Measurements from ENCODE around the gene ABHD18.
"Not testable (repeated sequence)": the region's sequence is repeated elsewhere in the genome, so short reads cannot be mapped to it uniquely, and the experiment has no call there.

ABHD18 gene
- 25.8 to 33.7 (median 28.9) reads per million in 3 donors for total RNA-seq

GRCh38 chr4:127965062-127965802 lies at the start of gene ABHD18, which contains the start of gene MFSD8:
TSS of gene ABHD18 (plus strand) at chr4:127965406. CDS start at chr4:127982956, 17,550 bp downstream.
TSS of gene MFSD8 (minus strand) at chr4:127965173. CDS start at chr4:127965133, 40 bp downstream.
- Histone ChIP-seq H3K27ac (ENCODE audit: insufficient read depth, low read length, poor library complexity, severe bottlenecking) (peak within 1 kb of the TSS; percentile 87), H3K4me1 (ENCODE audit: control insufficient read depth, insufficient read depth, low read length, poor library complexity, severe bottlenecking) (peaks cover 5% of the 10 kb centered on the region), H3K9me3 (ENCODE audit: control insufficient read depth, low read length) (no peaks in the 10 kb centered on the region), H3K27me3 (replicated peaks; ENCODE audit: control insufficient read depth, insufficient read depth, low read length, poor library complexity, severe bottlenecking) (no peaks in the 10 kb centered on the region), H3K4me3 (ENCODE audit: insufficient read depth, low read depth, low read length, poor library complexity, severe bottlenecking) (peak within 1 kb of the TSS; percentile 86), H3K36me3 (ENCODE audit: control insufficient read depth, insufficient read depth, low read length) (no peaks in the 10 kb centered on the region)
- DNase-seq: peak; percentile 99

- DNase-seq: no peak
- H3K4me1 ChIP-seq (ENCODE audit: control insufficient read depth, insufficient read depth, low read length, poor library complexity, severe bottlenecking): no peaks in the 10 kb centered on the region
- H3K27me3 ChIP-seq (replicated peaks; ENCODE audit: control insufficient read depth, insufficient read depth, low read length, poor library complexity, severe bottlenecking): no peaks in the 10 kb centered on the region
- H3K4me3 ChIP-seq (ENCODE audit: insufficient read depth, low read depth, low read length, poor library complexity, severe bottlenecking): no peak overlapping the region
- peaks cover 20% of the 10 kb centered on the region for H3K36me3 ChIP-seq (ENCODE audit: control insufficient read depth, insufficient read depth, low read length)
- no peaks in the 10 kb centered on the region for H3K9me3 ChIP-seq (ENCODE audit: control insufficient read depth, low read length)
- no peak overlapping the region for H3K27ac ChIP-seq (ENCODE audit: insufficient read depth, low read length, poor library complexity, severe bottlenecking)
Measured at GRCh38 chr4:127916512-127916911, 48.7 kb upstream of the ABHD18 start.

GRCh38 chr4:127917151-127917550 lies 48.1 kb upstream of the ABHD18 start:
- H3K27me3 ChIP-seq (replicated peaks; ENCODE audit: control insufficient read depth, insufficient read depth, low read length, poor library complexity, severe bottlenecking): no peaks in the 10 kb centered on the region
- no peak for DNase-seq
- H3K27ac ChIP-seq (ENCODE audit: insufficient read depth, low read length, poor library complexity, severe bottlenecking): no peak overlapping the region
- H3K36me3 ChIP-seq (ENCODE audit: control insufficient read depth, insufficient read depth, low read length): peaks cover 24% of the 10 kb centered on the region
- H3K4me1 ChIP-seq (ENCODE audit: control insufficient read depth, insufficient read depth, low read length, poor library complexity, severe bottlenecking): no peaks in the 10 kb centered on the region
- no peaks in the 10 kb centered on the region for H3K9me3 ChIP-seq (ENCODE audit: control insufficient read depth, low read length)
- H3K4me3 ChIP-seq (ENCODE audit: insufficient read depth, low read depth, low read length, poor library complexity, severe bottlenecking): no peak overlapping the region

GRCh38 chr4:127920521-127920920 lies 44.7 kb upstream of the ABHD18 start:
- Histone ChIP-seq H3K36me3 (ENCODE audit: control insufficient read depth, insufficient read depth, low read length) (peaks cover 24% of the 10 kb centered on the region), H3K27ac (ENCODE audit: insufficient read depth, low read length, poor library complexity, severe bottlenecking) (no peak overlapping the region), H3K27me3 (replicated peaks; ENCODE audit: control insufficient read depth, insufficient read depth, low read length, poor library complexity, severe bottlenecking) (no peaks in the 10 kb centered on the region), H3K9me3 (ENCODE audit: control insufficient read depth, low read length) (no peaks in the 10 kb centered on the region), H3K4me1 (ENCODE audit: control insufficient read depth, insufficient read depth, low read length, poor library complexity, severe bottlenecking) (no peaks in the 10 kb centered on the region), H3K4me3 (ENCODE audit: insufficient read depth, low read depth, low read length, poor library complexity, severe bottlenecking) (no peak overlapping the region)
- no peak for DNase-seq

GRCh38 chr4:127922226-127922625 lies 43.0 kb upstream of the ABHD18 start:
- Histone ChIP-seq H3K4me3 (ENCODE audit: insufficient read depth, low read depth, low read length, poor library complexity, severe bottlenecking) (no peak overlapping the region), H3K27me3 (replicated peaks; ENCODE audit: control insufficient read depth, insufficient read depth, low read length, poor library complexity, severe bottlenecking) (no peaks in the 10 kb centered on the region), H3K9me3 (ENCODE audit: control insufficient read depth, low read length) (no peaks in the 10 kb centered on the region), H3K27ac (ENCODE audit: insufficient read depth, low read length, poor library complexity, severe bottlenecking) (no peak overlapping the region), H3K36me3 (ENCODE audit: control insufficient read depth, insufficient read depth, low read length) (peaks cover 29% of the 10 kb centered on the region), H3K4me1 (ENCODE audit: control insufficient read depth, insufficient read depth, low read length, poor library complexity, severe bottlenecking) (no peaks in the 10 kb centered on the region)
- DNase-seq: no peak

- not testable (repeated sequence) for H3K27ac ChIP-seq (ENCODE audit: insufficient read depth, low read length, poor library complexity, severe bottlenecking); H3K9me3 ChIP-seq (ENCODE audit: control insufficient read depth, low read length); H3K27me3 ChIP-seq (replicated peaks; ENCODE audit: control insufficient read depth, insufficient read depth, low read length, poor library complexity, severe bottlenecking); DNase-seq; H3K4me3 ChIP-seq (ENCODE audit: insufficient read depth, low read depth, low read length, poor library complexity, severe bottlenecking); H3K4me1 ChIP-seq (ENCODE audit: control insufficient read depth, insufficient read depth, low read length, poor library complexity, severe bottlenecking)
- peaks cover 25% of the 10 kb centered on the region for H3K36me3 ChIP-seq (ENCODE audit: control insufficient read depth, insufficient read depth, low read length)
Measured at GRCh38 chr4:127925720-127926119, 39.5 kb upstream of the ABHD18 start.

- no peak overlapping the region for H3K4me3 ChIP-seq (ENCODE audit: insufficient read depth, low read depth, low read length, poor library complexity, severe bottlenecking)
- no peak for DNase-seq
- no peaks in the 10 kb centered on the region for H3K27me3 ChIP-seq (replicated peaks; ENCODE audit: control insufficient read depth, insufficient read depth, low read length, poor library complexity, severe bottlenecking)
- no peaks in the 10 kb centered on the region for H3K4me1 ChIP-seq (ENCODE audit: control insufficient read depth, insufficient read depth, low read length, poor library complexity, severe bottlenecking)
- no peaks in the 10 kb centered on the region for H3K9me3 ChIP-seq (ENCODE audit: control insufficient read depth, low read length)
- H3K36me3 ChIP-seq (ENCODE audit: control insufficient read depth, insufficient read depth, low read length): peaks cover 14% of the 10 kb centered on the region
- H3K27ac ChIP-seq (ENCODE audit: insufficient read depth, low read length, poor library complexity, severe bottlenecking): no peak overlapping the region
Measured at GRCh38 chr4:127930175-127930574, 35.0 kb upstream of the ABHD18 start.

- not testable (repeated sequence) for H3K9me3 ChIP-seq (ENCODE audit: control insufficient read depth, low read length); H3K36me3 ChIP-seq (ENCODE audit: control insufficient read depth, insufficient read depth, low read length); H3K27me3 ChIP-seq (replicated peaks; ENCODE audit: control insufficient read depth, insufficient read depth, low read length, poor library complexity, severe bottlenecking); DNase-seq; H3K27ac ChIP-seq (ENCODE audit: insufficient read depth, low read length, poor library complexity, severe bottlenecking); H3K4me3 ChIP-seq (ENCODE audit: insufficient read depth, low read depth, low read length, poor library complexity, severe bottlenecking); H3K4me1 ChIP-seq (ENCODE audit: control insufficient read depth, insufficient read depth, low read length, poor library complexity, severe bottlenecking)
Measured at GRCh38 chr4:127931836-127932235, 33.4 kb upstream of the ABHD18 start.

GRCh38 chr4:127936974-127937373 lies 28.2 kb upstream of the ABHD18 start:
- no peak for DNase-seq
- no peaks in the 10 kb centered on the region for H3K27me3 ChIP-seq (replicated peaks; ENCODE audit: control insufficient read depth, insufficient read depth, low read length, poor library complexity, severe bottlenecking)
- H3K4me3 ChIP-seq (ENCODE audit: insufficient read depth, low read depth, low read length, poor library complexity, severe bottlenecking): no peak overlapping the region
- H3K4me1 ChIP-seq (ENCODE audit: control insufficient read depth, insufficient read depth, low read length, poor library complexity, severe bottlenecking): no peaks in the 10 kb centered on the region
- peaks cover under 1% of the 10 kb centered on the region for H3K36me3 ChIP-seq (ENCODE audit: control insufficient read depth, insufficient read depth, low read length)
- H3K9me3 ChIP-seq (ENCODE audit: control insufficient read depth, low read length): no peaks in the 10 kb centered on the region
- no peak overlapping the region for H3K27ac ChIP-seq (ENCODE audit: insufficient read depth, low read length, poor library complexity, severe bottlenecking)

- no peaks in the 10 kb centered on the region for H3K27me3 ChIP-seq (replicated peaks; ENCODE audit: control insufficient read depth, insufficient read depth, low read length, poor library complexity, severe bottlenecking)
- no peaks in the 10 kb centered on the region for H3K36me3 ChIP-seq (ENCODE audit: control insufficient read depth, insufficient read depth, low read length)
- H3K27ac ChIP-seq (ENCODE audit: insufficient read depth, low read length, poor library complexity, severe bottlenecking): no peak overlapping the region
- H3K4me3 ChIP-seq (ENCODE audit: insufficient read depth, low read depth, low read length, poor library complexity, severe bottlenecking): no peak overlapping the region
- no peak for DNase-seq
- no peaks in the 10 kb centered on the region for H3K4me1 ChIP-seq (ENCODE audit: control insufficient read depth, insufficient read depth, low read length, poor library complexity, severe bottlenecking)
- no peaks in the 10 kb centered on the region for H3K9me3 ChIP-seq (ENCODE audit: control insufficient read depth, low read length)
Measured at GRCh38 chr4:127957105-127957504, 8.1 kb upstream of the ABHD18 start.
